Neural progenitor cell (in vitro differentiated cells): ENCODE results near the gene ARHGAP24. TPM values are rescaled to one million over a fixed set of nuclear protein-coding genes. Genes with fewer than 3 reads are reported as not detected.

Source experiments
- DNase-seq: peaks from one replicate; pipeline ENCODE4 v3.0.0-alpha.2; 2016; ENCODE audit warnings: low spot score
- H2AFZ ChIP-seq: fragments of 200-600 bp; sonication (generic); replicated peaks from 2 replicates; pipeline ENCODE4 v1.6.1; 2016; ENCODE audit warnings: antibody characterized with exemption
- H3F3A ChIP-seq: fragments of 200-600 bp; sonication (generic); 2 replicates; pipeline ENCODE4 v1.6.1; 2016; ENCODE audit warnings: antibody characterized with exemption, low read depth
- H3K27ac ChIP-seq: fragments of 200-600 bp; sonication (generic); 2 replicates; pipeline ENCODE4 v1.5.1; 2016; ENCODE audit warnings: mild to moderate bottlenecking
- H3K27me3 ChIP-seq: fragments of 200-600 bp; sonication (generic); 2 replicates; pipeline ENCODE4 v1.6.1; 2016; ENCODE audit warnings: mild to moderate bottlenecking, moderate library complexity
- H3K36me3 ChIP-seq: fragments of 200-600 bp; sonication (generic); 2 replicates; pipeline ENCODE4 v1.5.1; 2016
- H3K4me1 ChIP-seq: fragments of 200-600 bp; sonication (generic); 2 replicates; pipeline ENCODE4 v1.6.1; 2016; ENCODE audit warnings: mixed run types
- H3K4me2 ChIP-seq: fragments of 200-600 bp; sonication (generic); 2 replicates; pipeline ENCODE4 v1.6.1; 2016
- H3K4me3 ChIP-seq: fragments of 200-600 bp; sonication (generic); 2 replicates; pipeline ENCODE4 v1.5.1; 2016
- H3K79me2 ChIP-seq: fragments of 200-600 bp; sonication (generic); 2 replicates; pipeline ENCODE4 v1.6.1; 2016; ENCODE audit warnings: low read depth
- H3K9ac ChIP-seq: fragments of 200-600 bp; sonication (generic); 2 replicates; pipeline ENCODE4 v1.6.1; 2016
- H3K9me3 ChIP-seq: fragments of 200-600 bp; sonication (generic); 2 replicates; pipeline ENCODE4 v1.5.1; 2016; ENCODE audit warnings: low read depth
- H4K20me1 ChIP-seq: fragments of 200-600 bp; sonication (generic); 2 replicates; pipeline ENCODE4 v1.6.1; 2016; ENCODE audit warnings: low read depth
- H3K27ac Mint-ChIP-seq: 3 replicates; pipeline ENCODE4 v1.8.0; 2021; ENCODE audit warnings: mixed read lengths
- H3K27me3 Mint-ChIP-seq: 2 replicates; pipeline ENCODE4 v1.8.0; 2022; ENCODE audit warnings: low read depth, mild to moderate bottlenecking, inconsistent platforms, moderate library complexity, mixed read lengths; ENCODE audit not compliant: insufficient read depth
- H3K36me3 Mint-ChIP-seq: 3 replicates; pipeline ENCODE4 v1.8.0; 2021; ENCODE audit warnings: mixed read lengths
- H3K4me1 Mint-ChIP-seq: 3 replicates; pipeline ENCODE4 v1.8.0; 2021; ENCODE audit warnings: mixed read lengths
- H3K4me3 Mint-ChIP-seq: 3 replicates; pipeline ENCODE4 v1.8.0; 2021; ENCODE audit warnings: mild to moderate bottlenecking, moderate library complexity, mixed read lengths
- H3K9me3 Mint-ChIP-seq: 3 replicates; pipeline ENCODE4 v1.8.0; 2020; ENCODE audit warnings: mixed read lengths
- EZH2 ChIP-seq: fragments of 200-600 bp; sonication (generic); IDR thresholded peaks from 2 replicates; pipeline ENCODE4 v1.6.1; 2017; ENCODE audit warnings: antibody characterized with exemption, mild to moderate bottlenecking, moderate library complexity
- EZH2phosphoT487 ChIP-seq: fragments of 200-600 bp; sonication (generic); IDR thresholded peaks from 2 replicates; pipeline ENCODE4 v1.6.1; 2017; ENCODE audit warnings: antibody characterized with exemption
- total RNA-seq: library from RNA; depleted of rRNA; stranded (reverse); fragments of >200 nt; gene quantifications from 2 replicates; pipeline ENCODE4 v1.2.3, GENCODE V29; 2015; ENCODE audit warnings: low replicate concordance
- TF ChIP-seq, protein P1 (sequence below): fragments of 200-600 bp; sonication (generic); IDR thresholded peaks from 2 replicates; pipeline ENCODE4 v1.5.1; 2017; ENCODE audit warnings: antibody characterized with exemption, mild to moderate bottlenecking

The ARHGAP24 gene
- total RNA-seq, 1 donor from 2014 or later, result 2.2 TPM

DNA sequence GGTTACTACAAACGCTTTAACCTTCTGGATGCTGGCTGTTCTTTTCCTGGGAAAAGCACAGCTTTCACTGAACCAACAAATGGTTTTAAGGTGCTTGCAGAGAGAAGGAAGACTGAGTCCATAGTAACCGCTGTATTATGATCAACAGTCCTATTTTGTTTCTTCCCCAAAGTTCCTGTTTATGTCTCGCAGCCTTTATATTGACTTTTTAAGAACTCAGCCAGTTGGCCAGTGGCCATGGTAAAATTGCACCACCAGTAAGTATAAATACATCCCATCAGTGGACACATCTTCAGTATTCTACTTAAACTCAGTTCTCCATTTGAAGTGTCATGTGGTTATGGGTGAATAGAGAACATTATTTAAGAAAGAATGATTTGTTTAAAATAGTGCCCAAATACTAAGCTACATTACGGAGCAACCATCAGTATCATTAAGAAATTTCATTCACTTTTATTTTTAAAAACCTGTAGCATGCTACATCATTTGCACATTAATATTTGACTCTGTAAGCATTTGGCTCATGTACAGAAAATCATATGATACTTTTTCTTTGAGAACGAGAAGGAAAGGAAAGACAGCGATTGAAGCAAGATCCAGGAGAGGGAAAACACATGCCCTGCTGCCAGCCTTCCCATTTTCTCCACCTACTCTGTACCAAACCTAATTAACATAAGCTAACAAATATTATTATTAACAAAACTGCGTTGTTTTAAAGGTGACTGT, 287.0 kb downstream of the ARHGAP24 start:
- Histone ChIP-seq H3K27me3 (no peaks in the 10 kb centered on the region), H3K9ac (no peak overlapping the region)
- TF ChIP-seq EZH2, result no peak
- TF ChIP-seq, protein P1, sequence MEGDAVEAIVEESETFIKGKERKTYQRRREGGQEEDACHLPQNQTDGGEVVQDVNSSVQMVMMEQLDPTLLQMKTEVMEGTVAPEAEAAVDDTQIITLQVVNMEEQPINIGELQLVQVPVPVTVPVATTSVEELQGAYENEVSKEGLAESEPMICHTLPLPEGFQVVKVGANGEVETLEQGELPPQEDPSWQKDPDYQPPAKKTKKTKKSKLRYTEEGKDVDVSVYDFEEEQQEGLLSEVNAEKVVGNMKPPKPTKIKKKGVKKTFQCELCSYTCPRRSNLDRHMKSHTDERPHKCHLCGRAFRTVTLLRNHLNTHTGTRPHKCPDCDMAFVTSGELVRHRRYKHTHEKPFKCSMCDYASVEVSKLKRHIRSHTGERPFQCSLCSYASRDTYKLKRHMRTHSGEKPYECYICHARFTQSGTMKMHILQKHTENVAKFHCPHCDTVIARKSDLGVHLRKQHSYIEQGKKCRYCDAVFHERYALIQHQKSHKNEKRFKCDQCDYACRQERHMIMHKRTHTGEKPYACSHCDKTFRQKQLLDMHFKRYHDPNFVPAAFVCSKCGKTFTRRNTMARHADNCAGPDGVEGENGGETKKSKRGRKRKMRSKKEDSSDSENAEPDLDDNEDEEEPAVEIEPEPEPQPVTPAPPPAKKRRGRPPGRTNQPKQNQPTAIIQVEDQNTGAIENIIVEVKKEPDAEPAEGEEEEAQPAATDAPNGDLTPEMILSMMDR, result no peak
- TF ChIP-seq EZH2phosphoT487, result no peak

GRCh38 chr4:85762529-85762871, 287.6 kb downstream of the ARHGAP24 start:
- no peak overlapping the region for H3K4me3 Mint-ChIP-seq
- H3K9ac ChIP-seq, result no peak overlapping the region
- H3K4me2 ChIP-seq, result no peak overlapping the region
- no peaks in the 10 kb centered on the region for H3K36me3 Mint-ChIP-seq
- no peak overlapping the region for H2AFZ ChIP-seq
- peaks cover 9% of the 10 kb centered on the region for H3K4me1 ChIP-seq
- no peak for DNase-seq
- H3K9me3 Mint-ChIP-seq, result no peaks in the 10 kb centered on the region
- no peaks in the 10 kb centered on the region for H3K27me3 Mint-ChIP-seq
- H4K20me1 ChIP-seq, result no peaks in the 10 kb centered on the region
- no peaks in the 10 kb centered on the region for H3F3A ChIP-seq
- no peak overlapping the region for H3K4me3 ChIP-seq
- no peak overlapping the region for H3K27ac ChIP-seq
- TF ChIP-seq EZH2phosphoT487, result no peak
- TF ChIP-seq EZH2, result no peak
- TF ChIP-seq, protein P1, result no peak
- H3K4me1 Mint-ChIP-seq, result no peaks in the 10 kb centered on the region
- H3K27ac Mint-ChIP-seq, result no peak overlapping the region
- H3K79me2 ChIP-seq, result no peaks in the 10 kb centered on the region
- H3K27me3 ChIP-seq, result no peaks in the 10 kb centered on the region
- H3K9me3 ChIP-seq, result no peaks in the 10 kb centered on the region
- H3K36me3 ChIP-seq, result no peaks in the 10 kb centered on the region

More for the DNA sequence above, 287.0 kb downstream of the ARHGAP24 start:
- Histone ChIP-seq H3K4me3 (no peak overlapping the region), H3F3A (no peaks in the 10 kb centered on the region), H3K9me3 (no peaks in the 10 kb centered on the region), H3K4me1 (peaks cover 9% of the 10 kb centered on the region), H3K4me2 (no peak overlapping the region), H3K27ac (no peak overlapping the region), H2AFZ (peak overlapping the region; percentile 39), H4K20me1 (no peaks in the 10 kb centered on the region), H3K79me2 (no peaks in the 10 kb centered on the region), H3K36me3 (no peaks in the 10 kb centered on the region)
- H3K27me3 Mint-ChIP-seq, result no peaks in the 10 kb centered on the region
- no peak for DNase-seq
- H3K4me1 Mint-ChIP-seq, result no peaks in the 10 kb centered on the region
- H3K36me3 Mint-ChIP-seq, result no peaks in the 10 kb centered on the region
- no peak overlapping the region for H3K4me3 Mint-ChIP-seq
- no peaks in the 10 kb centered on the region for H3K9me3 Mint-ChIP-seq
- H3K27ac Mint-ChIP-seq, result no peak overlapping the region

GRCh38 chr4:85763202-85763601, 288.3 kb downstream of the ARHGAP24 start:
- H3K4me3 Mint-ChIP-seq, result no peak overlapping the region
- DNase-seq, result no peak
- Histone ChIP-seq H3K4me1 (peaks cover 9% of the 10 kb centered on the region), H3K9ac (no peak overlapping the region), H3K36me3 (no peaks in the 10 kb centered on the region), H2AFZ (no peak overlapping the region), H3F3A (no peaks in the 10 kb centered on the region), H3K27me3 (no peaks in the 10 kb centered on the region), H3K79me2 (no peaks in the 10 kb centered on the region), H4K20me1 (no peaks in the 10 kb centered on the region), H3K4me3 (no peak overlapping the region), H3K9me3 (no peaks in the 10 kb centered on the region), H3K4me2 (no peak overlapping the region), H3K27ac (no peak overlapping the region)
- no peaks in the 10 kb centered on the region for H3K36me3 Mint-ChIP-seq
- H3K27me3 Mint-ChIP-seq, result no peaks in the 10 kb centered on the region
- H3K27ac Mint-ChIP-seq, result no peak overlapping the region
- no peaks in the 10 kb centered on the region for H3K4me1 Mint-ChIP-seq
- TF ChIP-seq, protein P1, result no peak
- TF ChIP-seq EZH2phosphoT487 (no peak), EZH2 (no peak)
- H3K9me3 Mint-ChIP-seq, result no peaks in the 10 kb centered on the region
